K562 (cell line): ENCODE data around the gene FHL5. TPM values are rescaled to one million over a fixed set of nuclear protein-coding genes. Genes with fewer than 3 reads are reported as not detected.

ENCODE experiments used
- ATAC-seq: fragments of 200-7000 bp; cut with Tn5 transposase; 3 replicates; pipeline ENCODE4 v1.9.1; 2020; ENCODE audit warnings: moderate library complexity
- BruUV-seq: library from RNA; stranded (reverse); fragments of 400-500 nt; replicated peaks from 2 replicates; lab custom pipeline; 2021; lab: Mats Ljungman, UMichigan
- CTCF ChIA-PET: fragments of 300-600 bp; formaldehyde crosslinking; extraction: SDS; loops from one replicate; lab custom pipeline; 2021; ENCODE audit warnings: low intra/inter-chr PET ratio; lab: Yijun Ruan, JAX
- POLR2A ChIA-PET: fragments of 300-600, 350-650 bp; sonication (Branson Sonifier 250); formaldehyde crosslinking; extraction: SDS; loops from one replicate; lab custom pipeline; 2021; ENCODE audit warnings: antibody characterized with exemption, inconsistent platforms; lab: Yijun Ruan, JAX
- DNase-seq, 4 experiments: peaks; one replicate each; pipeline versions ENCODE4 v3.0.0 to v3.0.0-alpha.2; 2011 to 2018; ENCODE audit warnings: low spot score in 3 of 4, mixed read lengths in 3 of 4; ENCODE audit errors: extremely low read depth in 1 of 4
- FAIRE-seq: peaks from 2 replicates; lab custom pipeline; 2011; peaks lifted over from hg19 to GRCh38; lab: Jason Lieb, UNC
- H2AFZ ChIP-seq: 2 replicates; pipeline ENCODE4 v1.6.0; 2011; ENCODE audit warnings: low read depth, low read length, control low read depth, inconsistent platforms
- H3K27ac ChIP-seq: fragments of 200-600 bp; 3 replicates; pipeline ENCODE4 v1.8.0; 2011; ENCODE audit warnings: low read depth, mild to moderate bottlenecking, control low read depth, inconsistent platforms, low read length, moderate library complexity, mixed read lengths; ENCODE audit errors: extremely low read depth
- H3K27me3 ChIP-seq, 2 experiments: fragments of 300-600 bp in 1 of 2; 2 replicates in 1 of 2; 3 replicates in 1 of 2; pipeline versions ENCODE4 v1.6.0 to v1.8.0; 2011; ENCODE audit warnings: inconsistent platforms in 2 of 2, low read length in 2 of 2, mild to moderate bottlenecking in 1 of 2, mixed read lengths in 1 of 2, moderate library complexity in 1 of 2; ENCODE audit not compliant: control insufficient read depth in 2 of 2, insufficient read depth in 2 of 2
- H3K36me3 ChIP-seq: fragments of 300-600 bp; 3 replicates; pipeline ENCODE4 v1.8.0; 2011; ENCODE audit warnings: mild to moderate bottlenecking, low read length, inconsistent platforms; ENCODE audit not compliant: control insufficient read depth, insufficient read depth
- H3K4me1 ChIP-seq, 2 experiments: fragments of 200-600 bp in 1 of 2; replicated peaks in 1 of 2; 2 replicates in 1 of 2; 3 replicates in 1 of 2; pipeline versions ENCODE4 v1.5.1 to v1.8.0; 2011; ENCODE audit warnings: inconsistent platforms in 2 of 2, low read length in 2 of 2, mild to moderate bottlenecking in 1 of 2, mixed read lengths in 1 of 2, moderate library complexity in 1 of 2; ENCODE audit not compliant: control insufficient read depth in 2 of 2, insufficient read depth in 2 of 2
- H3K4me2 ChIP-seq: 2 replicates; pipeline ENCODE4 v1.6.1; 2011; ENCODE audit warnings: low read length, control low read depth, inconsistent platforms, mixed read lengths; ENCODE audit not compliant: insufficient read depth
- H3K4me3 ChIP-seq: fragments of 200-600 bp; sonication (generic), shearing (Covaris generic); 2 replicates; pipeline ENCODE4 v1.5.1; 2016; ENCODE audit warnings: control low read depth, inconsistent platforms
- H3K79me2 ChIP-seq: fragments of 200-600 bp; 3 replicates; pipeline ENCODE4 v1.8.0; 2011; ENCODE audit warnings: low read length, inconsistent platforms; ENCODE audit not compliant: control insufficient read depth, insufficient read depth
- H3K9ac ChIP-seq, 2 experiments: 2 replicates each; pipeline versions ENCODE4 v1.6.0 to v1.6.1; 2011; ENCODE audit warnings: low read depth in 2 of 2, low read length in 2 of 2, control low read depth in 1 of 2, inconsistent platforms in 1 of 2, mild to moderate bottlenecking in 1 of 2, mixed read lengths in 1 of 2; ENCODE audit not compliant: insufficient read depth in 1 of 2
- H3K9me1 ChIP-seq: one replicate; pipeline ENCODE4 v1.6.0; 2011; ENCODE audit warnings: inconsistent platforms, mild to moderate bottlenecking, low read length, moderate library complexity; ENCODE audit not compliant: control insufficient read depth, insufficient read depth
- H3K9me3 ChIP-seq: replicated peaks from 2 replicates; pipeline ENCODE4 v1.5.1; 2011; ENCODE audit warnings: low read depth, low read length, inconsistent platforms; ENCODE audit not compliant: control insufficient read depth, insufficient read depth
- H4K20me1 ChIP-seq: replicated peaks from 2 replicates; pipeline ENCODE4 v1.6.1; 2011; ENCODE audit warnings: low read length, inconsistent platforms, mixed read lengths; ENCODE audit not compliant: control insufficient read depth, insufficient read depth
- BRCA1 ChIP-seq, 2 experiments: fragments of 450-650 bp in 1 of 2; sonication (generic) in 1 of 2; formaldehyde crosslinking in 1 of 2; IDR thresholded peaks; 2 replicates each; pipeline versions ENCODE4 v1.5.0 to v1.6.1; 2017 to 2020; ENCODE audit warnings: mild to moderate bottlenecking in 1 of 2, missing genetic modification reagents in 1 of 2
- C11orf30 ChIP-seq: fragments of 450-650 bp; IDR thresholded peaks from 2 replicates; pipeline ENCODE4 v1.6.1; 2016; ENCODE audit warnings: low read depth, mild to moderate bottlenecking
- CBX3 ChIP-seq, 2 experiments: IDR thresholded peaks; 1 replicate in 1 of 2; 2 replicates in 1 of 2; pipeline ENCODE4 v1.6.1; 2012; ENCODE audit warnings: inconsistent platforms in 2 of 2, low read length in 2 of 2, borderline replicate concordance in 1 of 2, control low read depth in 1 of 2
- IFI16 ChIP-seq: fragments of 250-450 bp; sonication (Bioruptor Pico); IDR thresholded peaks from 2 replicates; pipeline ENCODE4 v2.1.2; 2022; ENCODE audit warnings: mild to moderate bottlenecking, inconsistent platforms
- MAFK ChIP-seq: IDR thresholded peaks from 2 replicates; pipeline ENCODE4 v1.6.1; 2011; ENCODE audit warnings: low read length, improper control_type of control experiment
- PPARD ChIP-seq: fragments of 250-450 bp; sonication (Bioruptor Pico); IDR thresholded peaks from 2 replicates; pipeline ENCODE4 v1.8.0; 2022; ENCODE audit warnings: inconsistent platforms, mild to moderate bottlenecking, moderate library complexity
- ZNF316 ChIP-seq: fragments of 450-650 bp; IDR thresholded peaks from 2 replicates; pipeline ENCODE4 v1.6.1; 2016
- WGBS: fragments of 100-300 bp; shearing (Covaris generic); methylation state at CpG from one replicate; pipeline ENCODE4 v1.1.6; 2016; ENCODE audit warnings: low coverage, mixed read lengths; ENCODE audit not compliant: insufficient coverage; ENCODE audit errors: missing lambda C conversion rate; 5-methylcytosine and 5-hydroxymethylcytosine counted together
- in situ Hi-C: fragments of 300-500 bp; cut with MboI; formaldehyde crosslinking; loops from 4 replicates; pipeline ENCODE4 v1.15.0; 2018; ENCODE audit warnings: inconsistent platforms, mixed read lengths
- intact Hi-C: fragments of 100-400 bp; cut with micrococcal nuclease; formaldehyde crosslinking; loops from 2 replicates; pipeline ENCODE4 v1.14.2; 2022
- polyA plus RNA-seq, 8 experiments: library from polyadenylated mRNA; depleted of rRNA in 4 of 8; stranded (reverse) in 5 of 8; unstranded in 3 of 8; fragments of >200 nt; fragmentation: Nextera tagmentation in 2 of 8; fragmentation: Illumina TruSeq in 1 of 8; extraction: Ambion mirVana in 2 of 8; extraction: Trizol in 1 of 8; gene quantifications; 2 replicates each; pipeline versions ENCODE4 v1.2.1 to v1.2.3, GENCODE V29; 2011 to 2014; ENCODE audit warnings: inconsistent platforms in 1 of 8, missing spikeins in 1 of 8
- total RNA-seq, 7 experiments: library from RNA; depleted of rRNA in 6 of 7; stranded (reverse); fragments of >200 nt in 6 of 7; fragmentation: Illumina TruSeq in 2 of 7; extraction: Trizol in 2 of 7; gene quantifications; 2 replicates each; pipeline versions ENCODE4 v1.2.1 to v1.2.3, GENCODE V29; 2011 to 2021; ENCODE audit warnings: low replicate concordance in 1 of 7
- TF ChIP-seq, protein P1 (sequence below), 3 experiments: fragments of 200-800 bp in 1 of 3; sonication (Bioruptor generic) in 1 of 3; sonication (generic) in 1 of 3; formaldehyde crosslinking in 1 of 3; IDR thresholded peaks; 2 replicates each; pipeline versions ENCODE4 v1.6.1 to v1.8.0; 2016 to 2022; ENCODE audit warnings: mild to moderate bottlenecking in 2 of 3, missing compliant biosample characterization in 2 of 3, missing genetic modification characterization in 2 of 3, missing genetic modification reagents in 1 of 3

Gene FHL5
- total and polyA plus RNA-seq, 9 of the 15 experiments (the other 6 are each of a cell fraction or from before 2014, with no cell fraction given) = not detected

- Histone ChIP-seq H3K27me3 (no peaks in the 10 kb centered on the region), H3K36me3 (peaks cover 40% of the 10 kb centered on the region), H3K4me3 (no peak overlapping the region), H4K20me1 (no peaks in the 10 kb centered on the region), H2AFZ (no peak overlapping the region), H3K9me3 (no peaks in the 10 kb centered on the region)
- DNase-seq (no peak), ATAC-seq (no peak), FAIRE-seq (no peak)
- intact Hi-C loops (loop anchor here (10.0 kb wide), 2 partner anchors 337 to 507 kb away; no protein-coding TSS in a partner anchor), in situ Hi-C loops (no loop called here)
- TF ChIP-seq, protein P1, sequence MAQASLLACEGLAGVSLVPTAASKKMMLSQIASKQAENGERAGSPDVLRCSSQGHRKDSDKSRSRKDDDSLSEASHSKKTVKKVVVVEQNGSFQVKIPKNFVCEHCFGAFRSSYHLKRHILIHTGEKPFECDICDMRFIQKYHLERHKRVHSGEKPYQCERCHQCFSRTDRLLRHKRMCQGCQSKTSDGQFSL (CRISPR knock-in tag; IDR thresholded peaks at IDR 0.05) = 0 out of 2 replicates have a peak, but pooled peaks have one; percentile 28
- TF ChIP-seq, protein P1 (tag; IDR thresholded peaks at IDR 0.05) = no peak
- TF ChIP-seq BRCA1 (IDR thresholded peaks at IDR 0.05) (no peak), BRCA1 (CRISPR knock-in tag; IDR thresholded peaks at IDR 0.05) (no peak)
- TF ChIP-seq, all 486 proteins: peak for 1
- CTCF ChIA-PET = no interaction called here
- Histone ChIP-seq H3K79me2 (no peaks in the 10 kb centered on the region), H3K9ac (no peak overlapping the region), H3K4me1 (no peaks in the 10 kb centered on the region), H3K27ac (no peak overlapping the region), H3K9me1 (no peaks in the 10 kb centered on the region), H3K4me2 (no peak overlapping the region)
- WGBS = 84% methylated on average over 4 of the region's 4 CpGs
- BruUV-seq = no TSS peak
- POLR2A ChIA-PET = no interaction called here
Observed at GRCh38 chr6:96547654-96548053, 15.3 kb upstream of the FHL5 start.

DNA sequence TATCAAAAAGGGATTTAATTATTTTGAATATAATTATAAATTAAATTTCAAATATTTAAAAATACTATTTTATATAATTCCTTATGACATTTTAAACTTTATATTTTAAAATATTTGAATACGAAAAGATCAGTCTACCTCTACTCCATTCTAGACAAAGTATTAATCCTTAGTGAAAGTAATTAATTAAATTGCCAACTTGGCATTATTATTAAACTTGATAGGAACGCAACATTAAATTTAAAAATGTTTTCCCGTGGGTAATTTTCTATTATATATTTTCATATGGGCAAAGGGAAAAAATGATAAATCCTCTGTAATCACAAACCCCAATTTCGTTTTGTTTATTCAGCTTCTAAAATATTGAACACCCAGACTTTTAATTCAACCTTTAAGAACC lies 8.4 kb upstream of the FHL5 start:
- WGBS = 73% methylated on average over 4 of the region's 4 CpGs
- no peak overlapping the region for H3K4me3 ChIP-seq
- H4K20me1 ChIP-seq = no peaks in the 10 kb centered on the region
- no peaks in the 10 kb centered on the region for H3K79me2 ChIP-seq
- H3K9me1 ChIP-seq = no peaks in the 10 kb centered on the region
- no peaks in the 10 kb centered on the region for H3K9me3 ChIP-seq
- DNase-seq (no peak), FAIRE-seq (no peak), ATAC-seq (no peak)
- H3K9ac ChIP-seq = no peak overlapping the region
- CTCF ChIA-PET = no interaction called here
- BruUV-seq = no TSS peak
- H3K4me2 ChIP-seq = no peak overlapping the region
- H2AFZ ChIP-seq = no peak overlapping the region
- peak; percentile 77 for TF ChIP-seq ZNF316
- peak; percentile 29; the same call in 1 of the 2 replicates for TF ChIP-seq MAFK
- TF ChIP-seq PPARD = no peak
- TF ChIP-seq C11orf30 = peak; percentile 54; the same call in 1 of the 2 replicates
- no peak for TF ChIP-seq IFI16 (CRISPR knock-in tag)
- no peak for TF ChIP-seq CBX3 (IDR thresholded peaks at IDR 0.05; ENCODE audit: borderline replicate concordance in 1 of 2, low read length in 2 of 2)
- H3K27me3 ChIP-seq = no peaks in the 10 kb centered on the region
- no peak overlapping the region for H3K27ac ChIP-seq
- intact Hi-C loops = no loop called here
- in situ Hi-C loops = no loop called here
- H3K4me1 ChIP-seq = no peaks in the 10 kb centered on the region
- POLR2A ChIA-PET = interaction anchor here (2.0 kb wide), 1 partner anchor 10 kb away, joined by 8 read pairs; no protein-coding TSS in a partner anchor
- peaks cover 36% of the 10 kb centered on the region for H3K36me3 ChIP-seq
